Measurements from ENCODE around the gene PURA. TPM values are rescaled to one million over a fixed set of nuclear protein-coding genes. Genes with fewer than 3 reads are reported as not detected.
A peak's percentile ranks its signal among the peaks of the same experiment; 100 is the strongest.

PURA gene
- polyA plus RNA-seq, 2 of the 4 experiments (the other 2 are of a cell fraction), result 4.5 to 12.7 TPM

DNA sequence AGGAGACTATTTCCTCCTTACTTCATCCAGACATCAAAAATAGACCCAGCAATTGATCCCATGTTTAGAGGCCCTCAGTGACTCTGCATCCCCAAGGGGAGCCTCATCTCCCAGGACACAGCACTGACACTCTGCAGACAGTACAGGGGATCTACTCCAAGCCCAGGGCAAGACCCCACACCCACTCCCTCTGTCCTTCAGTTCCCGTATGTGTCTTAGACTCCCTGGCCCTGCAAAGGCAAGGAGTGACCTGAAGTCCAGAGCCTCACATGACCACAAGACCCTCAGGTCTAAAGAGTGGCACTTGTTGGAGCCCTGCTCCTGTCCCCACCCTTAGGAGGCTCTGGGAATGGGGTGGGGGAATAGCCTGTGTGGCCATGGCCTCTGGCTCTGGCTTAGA lies 33.6 kb downstream of the PURA start:
- no peak for FAIRE-seq
- CTCF ChIA-PET, result interaction anchor here (1.7 to 8.4 kb wide), 3 partner anchors 9 to 13 kb away, joined by 9 to 143 read pairs (median 114); no protein-coding TSS in a partner anchor
- ATAC-seq, result no peak
- Histone ChIP-seq H3K27ac (no peak overlapping the region), H3K4me2 (no peak overlapping the region), H3K9me3 (no peaks in the 10 kb centered on the region), H3K4me3 (no peak overlapping the region), H3K4me1 (peaks cover 5% of the 10 kb centered on the region; the same call in 2 of the 3 replicates)
- TF ChIP-seq CBX8 (IDR thresholded peaks at IDR 0.05), result no peak
- no peak for TF ChIP-seq HDAC2 (IDR thresholded peaks at IDR 0.05)
- TF ChIP-seq HOXA7 (CRISPR knock-in tag; IDR thresholded peaks at IDR 0.05), result no peak
- TF ChIP-seq KDM1A (IDR thresholded peaks at IDR 0.05; ENCODE audit: low read depth), result no peak
- no peak for TF ChIP-seq ZFP36 (IDR thresholded peaks at IDR 0.05; ENCODE audit: borderline replicate concordance, partially characterized antibody)
- TF ChIP-seq, protein P1, sequence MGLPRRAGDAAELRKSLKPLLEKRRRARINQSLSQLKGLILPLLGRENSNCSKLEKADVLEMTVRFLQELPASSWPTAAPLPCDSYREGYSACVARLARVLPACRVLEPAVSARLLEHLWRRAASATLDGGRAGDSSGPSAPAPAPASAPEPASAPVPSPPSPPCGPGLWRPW (IDR thresholded peaks at IDR 0.05), result no peak
- TF ChIP-seq, protein P2, sequence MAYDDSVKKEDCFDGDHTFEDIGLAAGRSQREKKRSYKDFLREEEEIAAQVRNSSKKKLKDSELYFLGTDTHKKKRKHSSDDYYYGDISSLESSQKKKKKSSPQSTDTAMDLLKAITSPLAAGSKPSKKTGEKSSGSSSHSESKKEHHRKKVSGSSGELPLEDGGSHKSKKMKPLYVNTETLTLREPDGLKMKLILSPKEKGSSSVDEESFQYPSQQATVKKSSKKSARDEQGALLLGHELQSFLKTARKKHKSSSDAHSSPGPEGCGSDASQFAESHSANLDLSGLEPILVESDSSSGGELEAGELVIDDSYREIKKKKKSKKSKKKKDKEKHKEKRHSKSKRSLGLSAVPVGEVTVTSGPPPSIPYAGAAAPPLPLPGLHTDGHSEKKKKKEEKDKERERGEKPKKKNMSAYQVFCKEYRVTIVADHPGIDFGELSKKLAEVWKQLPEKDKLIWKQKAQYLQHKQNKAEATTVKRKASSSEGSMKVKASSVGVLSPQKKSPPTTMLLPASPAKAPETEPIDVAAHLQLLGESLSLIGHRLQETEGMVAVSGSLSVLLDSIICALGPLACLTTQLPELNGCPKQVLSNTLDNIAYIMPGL (CRISPR knock-in tag; IDR thresholded peaks at IDR 0.05; ENCODE audit: borderline replicate concordance), result no peak
- TF ChIP-seq MAFK (IDR thresholded peaks at IDR 0.05; ENCODE audit: partially characterized antibody), result no peak
- no peak for TF ChIP-seq MAZ (IDR thresholded peaks at IDR 0.05; ENCODE audit: borderline replicate concordance, low read depth, low read length)
- no peak for DNase-seq (ENCODE audit: low read depth in 1 of 2, low spot score in 1 of 2)
- POLR2A ChIA-PET, result no interaction called here
- 80% methylated on average over 1 of the region's 1 CpG for WGBS (ENCODE audit: missing lambda C conversion rate)

DNA sequence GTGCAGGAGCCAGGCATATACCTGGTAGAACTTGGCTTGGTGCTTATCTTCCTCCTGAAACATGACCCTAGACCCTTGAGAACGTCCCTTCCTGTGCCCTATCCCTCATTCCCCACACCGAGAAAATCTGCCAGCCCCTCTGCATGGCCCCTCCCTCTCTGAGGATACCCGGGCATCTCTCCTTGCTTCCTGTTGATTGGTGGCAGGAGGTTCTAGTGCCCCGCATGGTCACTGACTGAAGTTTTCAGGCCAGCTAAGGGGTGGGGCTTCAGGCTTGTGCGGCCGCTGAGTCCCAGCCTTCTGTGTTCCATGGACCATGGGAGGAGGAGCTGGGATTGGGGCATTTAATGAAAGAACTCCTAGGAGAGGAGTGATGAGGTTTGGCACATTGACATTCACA lies 34.6 kb downstream of the PURA start:
- FAIRE-seq (no peak), ATAC-seq (peak; percentile 48 to 75; a peak in 4 of 6 replicates), DNase-seq (ENCODE audit: low read depth in 1 of 2, low spot score in 1 of 2) (peak; percentile 44 to 65)
- ChIA-PET POLR2A (no interaction called here), CTCF (interaction anchor here (0.7 to 8.4 kb wide), 4 partner anchors 10 to 1768 kb away, joined by 3 to 114 read pairs (median 7); no protein-coding TSS in a partner anchor)
- Histone ChIP-seq H3K27ac (no peak overlapping the region), H3K9me3 (no peaks in the 10 kb centered on the region), H3K4me1 (peaks cover 5% of the 10 kb centered on the region; the same call in 2 of the 3 replicates), H3K4me2 (no peak overlapping the region), H3K4me3 (no peak overlapping the region)
- 21% methylated on average over 6 of the region's 6 CpGs for WGBS (ENCODE audit: missing lambda C conversion rate)
- TF ChIP-seq, protein P3, sequence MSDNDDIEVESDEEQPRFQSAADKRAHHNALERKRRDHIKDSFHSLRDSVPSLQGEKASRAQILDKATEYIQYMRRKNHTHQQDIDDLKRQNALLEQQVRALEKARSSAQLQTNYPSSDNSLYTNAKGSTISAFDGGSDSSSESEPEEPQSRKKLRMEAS (IDR thresholded peaks at IDR 0.05), result no peak
- TF ChIP-seq, protein P4, sequence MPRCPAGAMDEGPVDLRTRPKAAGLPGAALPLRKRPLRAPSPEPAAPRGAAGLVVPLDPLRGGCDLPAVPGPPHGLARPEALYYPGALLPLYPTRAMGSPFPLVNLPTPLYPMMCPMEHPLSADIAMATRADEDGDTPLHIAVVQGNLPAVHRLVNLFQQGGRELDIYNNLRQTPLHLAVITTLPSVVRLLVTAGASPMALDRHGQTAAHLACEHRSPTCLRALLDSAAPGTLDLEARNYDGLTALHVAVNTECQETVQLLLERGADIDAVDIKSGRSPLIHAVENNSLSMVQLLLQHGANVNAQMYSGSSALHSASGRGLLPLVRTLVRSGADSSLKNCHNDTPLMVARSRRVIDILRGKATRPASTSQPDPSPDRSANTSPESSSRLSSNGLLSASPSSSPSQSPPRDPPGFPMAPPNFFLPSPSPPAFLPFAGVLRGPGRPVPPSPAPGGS (IDR thresholded peaks at IDR 0.05), result no peak
- TF ChIP-seq RAD21 (conservative IDR thresholded peaks at IDR 0.05 in 1 of 2, IDR thresholded peaks at IDR 0.05 in 1 of 2) (no peak), CHD2 (IDR thresholded peaks at IDR 0.05; ENCODE audit: low read length, partially characterized antibody) (no peak), EHF (CRISPR knock-in tag; IDR thresholded peaks at IDR 0.05) (no peak), CBX8 (IDR thresholded peaks at IDR 0.05) (no peak), TP53 (CRISPR knock-in tag; IDR thresholded peaks at IDR 0.05) (no peak)

DNA sequence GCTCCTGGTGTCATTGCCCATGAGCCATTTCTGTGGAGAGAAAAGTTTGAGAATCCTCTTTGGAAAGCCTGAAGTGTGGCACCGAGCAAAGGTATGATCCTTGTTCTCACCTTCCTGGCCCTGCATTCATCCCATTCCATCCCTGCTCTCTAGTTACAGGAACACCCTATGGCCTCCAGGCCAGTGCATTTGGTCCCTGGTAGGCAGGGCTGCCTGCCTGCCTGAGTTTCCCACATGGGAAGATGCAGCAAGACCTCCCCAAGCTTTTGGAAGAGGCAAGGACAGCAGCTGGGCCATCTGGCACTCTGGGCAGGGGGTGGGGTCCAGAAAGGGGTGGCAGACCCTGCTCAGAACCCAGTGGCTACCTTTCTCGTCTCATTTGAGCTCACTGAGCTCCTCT lies 36.3 kb downstream of the PURA start:
- FAIRE-seq, result no peak
- Histone ChIP-seq H3K27ac (no peak overlapping the region), H3K4me3 (no peak overlapping the region), H3K9me3 (no peaks in the 10 kb centered on the region), H3K4me1 (peaks cover 5% of the 10 kb centered on the region; the same call in 2 of the 3 replicates), H3K4me2 (no peak overlapping the region)
- ChIA-PET POLR2A (no interaction called here), CTCF (interaction anchor here (1.1 to 12.9 kb wide), 4 partner anchors 6 to 95 kb away, joined by 3 to 143 read pairs (median 4); no protein-coding TSS in a partner anchor)
- 58% methylated on average over 2 of the region's 2 CpGs for WGBS (ENCODE audit: missing lambda C conversion rate)
- no peak for ATAC-seq
- TF ChIP-seq, protein P5, sequence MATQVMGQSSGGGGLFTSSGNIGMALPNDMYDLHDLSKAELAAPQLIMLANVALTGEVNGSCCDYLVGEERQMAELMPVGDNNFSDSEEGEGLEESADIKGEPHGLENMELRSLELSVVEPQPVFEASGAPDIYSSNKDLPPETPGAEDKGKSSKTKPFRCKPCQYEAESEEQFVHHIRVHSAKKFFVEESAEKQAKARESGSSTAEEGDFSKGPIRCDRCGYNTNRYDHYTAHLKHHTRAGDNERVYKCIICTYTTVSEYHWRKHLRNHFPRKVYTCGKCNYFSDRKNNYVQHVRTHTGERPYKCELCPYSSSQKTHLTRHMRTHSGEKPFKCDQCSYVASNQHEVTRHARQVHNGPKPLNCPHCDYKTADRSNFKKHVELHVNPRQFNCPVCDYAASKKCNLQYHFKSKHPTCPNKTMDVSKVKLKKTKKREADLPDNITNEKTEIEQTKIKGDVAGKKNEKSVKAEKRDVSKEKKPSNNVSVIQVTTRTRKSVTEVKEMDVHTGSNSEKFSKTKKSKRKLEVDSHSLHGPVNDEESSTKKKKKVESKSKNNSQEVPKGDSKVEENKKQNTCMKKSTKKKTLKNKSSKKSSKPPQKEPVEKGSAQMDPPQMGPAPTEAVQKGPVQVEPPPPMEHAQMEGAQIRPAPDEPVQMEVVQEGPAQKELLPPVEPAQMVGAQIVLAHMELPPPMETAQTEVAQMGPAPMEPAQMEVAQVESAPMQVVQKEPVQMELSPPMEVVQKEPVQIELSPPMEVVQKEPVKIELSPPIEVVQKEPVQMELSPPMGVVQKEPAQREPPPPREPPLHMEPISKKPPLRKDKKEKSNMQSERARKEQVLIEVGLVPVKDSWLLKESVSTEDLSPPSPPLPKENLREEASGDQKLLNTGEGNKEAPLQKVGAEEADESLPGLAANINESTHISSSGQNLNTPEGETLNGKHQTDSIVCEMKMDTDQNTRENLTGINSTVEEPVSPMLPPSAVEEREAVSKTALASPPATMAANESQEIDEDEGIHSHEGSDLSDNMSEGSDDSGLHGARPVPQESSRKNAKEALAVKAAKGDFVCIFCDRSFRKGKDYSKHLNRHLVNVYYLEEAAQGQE (IDR thresholded peaks at IDR 0.05), result no peak
- no peak for TF ChIP-seq EHMT2 (IDR thresholded peaks at IDR 0.05; ENCODE audit: low read depth)
- no peak for TF ChIP-seq RFX5 (IDR thresholded peaks at IDR 0.05)
- TF ChIP-seq CEBPB (IDR thresholded peaks at IDR 0.05), result no peak
- TF ChIP-seq, protein P3 (IDR thresholded peaks at IDR 0.05), result no peak
- no peak for DNase-seq (ENCODE audit: low read depth in 1 of 2, low spot score in 1 of 2)
